Measurements from ENCODE around the gene CFAP69. TPM values are rescaled to one million over a fixed set of nuclear protein-coding genes. Genes with fewer than 3 reads are reported as not detected.
A peak's percentile ranks its signal among the peaks of the same experiment; 100 is the strongest.
"Not testable (repeated sequence)": the region's sequence is repeated elsewhere in the genome, so short reads cannot be mapped to it uniquely, and the experiment has no call there.

CFAP69 gene
- total RNA-seq, 1 donor from 2014 or later, result 2.5 TPM

GRCh38 chr7:90345016-90345415 lies 100.0 kb downstream of the CFAP69 start:
- no peak overlapping the region for H3K27ac Mint-ChIP-seq (ENCODE audit: unreplicated experiment)
- H3K36me3 Mint-ChIP-seq (ENCODE audit: low read depth), result no peaks in the 10 kb centered on the region
- no peaks in the 10 kb centered on the region for H3K27me3 Mint-ChIP-seq (ENCODE audit: low read depth)
- TF ChIP-seq CTCF (conservative IDR thresholded peaks at IDR 0.05), result no peak
- H3K9me3 Mint-ChIP-seq, result no peaks in the 10 kb centered on the region
- DNase-seq (ENCODE audit: low read depth, low spot score), result no peak
- peaks cover 35% of the 10 kb centered on the region for H3K4me1 Mint-ChIP-seq
- peak overlapping the region; percentile 100 for H3K4me3 Mint-ChIP-seq

GRCh38 chr7:90345595-90346335 lies 100.8 kb downstream of the CFAP69 start:
- no peak for DNase-seq (ENCODE audit: low read depth, low spot score)
- peak overlapping the region; percentile 100 for H3K4me3 Mint-ChIP-seq

GRCh38 chr7:90346336-90347125 lies 101.6 kb downstream of the CFAP69 start, which contains the start of gene GTPBP10:
TSS of gene GTPBP10 (plus strand) at chr7:90346716. CDS start at chr7:90346742, 26 bp downstream.
- peak within 1 kb of the TSS; percentile 100 for H3K4me3 Mint-ChIP-seq
- H3K27me3 Mint-ChIP-seq (ENCODE audit: low read depth), result no peaks in the 10 kb centered on the region
- H3K27ac Mint-ChIP-seq (ENCODE audit: unreplicated experiment), result peak within 1 kb of the TSS; percentile 98
- peaks cover 35% of the 10 kb centered on the region for H3K4me1 Mint-ChIP-seq
- H3K9me3 Mint-ChIP-seq, result no peaks in the 10 kb centered on the region
- peak; percentile 65 for TF ChIP-seq CTCF (conservative IDR thresholded peaks at IDR 0.05)
- H3K36me3 Mint-ChIP-seq (ENCODE audit: low read depth), result no peaks in the 10 kb centered on the region
- DNase-seq (ENCODE audit: low read depth, low spot score), result peak; percentile 85

More at GRCh38 chr7:90345595-90346335, 100.8 kb downstream of the CFAP69 start:
- TF ChIP-seq CTCF (conservative IDR thresholded peaks at IDR 0.05), result no peak
- no peaks in the 10 kb centered on the region for H3K9me3 Mint-ChIP-seq
- H3K36me3 Mint-ChIP-seq (ENCODE audit: low read depth), result no peaks in the 10 kb centered on the region
- no peaks in the 10 kb centered on the region for H3K27me3 Mint-ChIP-seq (ENCODE audit: low read depth)
- peak overlapping the region; percentile 98 for H3K27ac Mint-ChIP-seq (ENCODE audit: unreplicated experiment)
- peaks cover 35% of the 10 kb centered on the region for H3K4me1 Mint-ChIP-seq

GRCh38 chr7:90347759-90348158 lies 102.8 kb downstream of the CFAP69 start:
- Mint-ChIP-seq H3K27me3 (ENCODE audit: low read depth) (no peaks in the 10 kb centered on the region), H3K9me3 (no peaks in the 10 kb centered on the region), H3K4me3 (peak overlapping the region; percentile 100), H3K36me3 (ENCODE audit: low read depth) (no peaks in the 10 kb centered on the region), H3K4me1 (peaks cover 35% of the 10 kb centered on the region), H3K27ac (ENCODE audit: unreplicated experiment) (no peak overlapping the region)
- no peak for TF ChIP-seq CTCF (conservative IDR thresholded peaks at IDR 0.05)
- DNase-seq (ENCODE audit: low read depth, low spot score), result no peak

- no peak overlapping the region for H3K27ac Mint-ChIP-seq (ENCODE audit: unreplicated experiment)
- peaks cover 35% of the 10 kb centered on the region for H3K4me1 Mint-ChIP-seq
- peak overlapping the region; percentile 54 for H3K4me3 Mint-ChIP-seq
Observed at GRCh38 chr7:90349305-90349704, 104.3 kb downstream of the CFAP69 start.

DNA sequence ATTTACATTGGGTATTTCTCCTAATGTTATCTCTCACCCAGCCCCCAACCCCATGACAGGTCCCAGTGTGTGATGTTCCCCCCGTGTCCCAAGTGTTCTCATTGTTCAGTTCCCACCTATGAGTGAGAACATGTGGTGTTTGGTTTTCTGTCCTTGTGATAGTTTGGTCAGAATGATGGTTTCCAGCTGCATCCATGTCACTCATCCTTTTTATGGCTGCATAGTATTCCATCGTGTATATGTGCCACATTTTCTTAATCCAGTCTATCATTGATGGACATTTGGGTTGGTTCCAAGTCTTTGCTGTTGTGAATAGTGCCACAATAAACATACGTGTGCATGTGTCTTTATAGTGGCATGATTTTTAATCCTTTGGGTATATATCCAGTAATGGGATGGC lies 105.1 kb downstream of the CFAP69 start:
- H3K4me3 Mint-ChIP-seq, result peak overlapping the region; percentile 42
- H3K27me3 Mint-ChIP-seq (ENCODE audit: low read depth), result not testable (repeated sequence)

More at GRCh38 chr7:90349305-90349704, 104.3 kb downstream of the CFAP69 start:
- TF ChIP-seq CTCF (conservative IDR thresholded peaks at IDR 0.05), result no peak
- no peaks in the 10 kb centered on the region for H3K9me3 Mint-ChIP-seq
- peaks cover 2% of the 10 kb centered on the region for H3K36me3 Mint-ChIP-seq (ENCODE audit: low read depth)
- no peak for DNase-seq (ENCODE audit: low read depth, low spot score)
- no peaks in the 10 kb centered on the region for H3K27me3 Mint-ChIP-seq (ENCODE audit: low read depth)

More for the DNA sequence above, 105.1 kb downstream of the CFAP69 start:
- DNase-seq (ENCODE audit: low read depth, low spot score); H3K9me3 Mint-ChIP-seq; H3K27ac Mint-ChIP-seq (ENCODE audit: unreplicated experiment); H3K36me3 Mint-ChIP-seq (ENCODE audit: low read depth): not testable (repeated sequence)
- peaks cover 34% of the 10 kb centered on the region for H3K4me1 Mint-ChIP-seq
